HepG2 (cell line): ENCODE results near the gene SNX6.

Experiments used
- CENPBD1 ChIP-seq: sonication (generic); formaldehyde crosslinking; IDR thresholded peaks from 2 replicates; pipeline ENCODE4 v1.8.0; 2022; ENCODE audit warnings: missing genetic modification reagents, low read depth, mild to moderate bottlenecking, borderline replicate concordance
- CSRNP1 ChIP-seq: sonication (generic); formaldehyde crosslinking; IDR thresholded peaks from 2 replicates; pipeline ENCODE4 v1.8.1; 2023; ENCODE audit warnings: mild to moderate bottlenecking, missing genetic modification reagents
- EHMT2 ChIP-seq: fragments of 200-600 bp; sonication (generic); IDR thresholded peaks from 2 replicates; pipeline ENCODE4 v1.7.0; 2017; ENCODE audit warnings: antibody characterized with exemption, low read depth, low read length, borderline replicate concordance
- ESRRA ChIP-seq: sonication (generic); formaldehyde crosslinking; IDR thresholded peaks from 2 replicates; pipeline ENCODE4 v1.5.1; 2020; ENCODE audit warnings: mild to moderate bottlenecking, low read depth, missing genetic modification reagents
- FIP1L1 ChIP-seq: fragments of 200-400 bp; formaldehyde crosslinking; IDR thresholded peaks from 2 replicates; pipeline ENCODE4 v1.6.1; 2018; ENCODE audit warnings: low read depth, mild to moderate bottlenecking, low read length, moderate library complexity, borderline replicate concordance; ENCODE audit not compliant: insufficient read depth
- FOXK2 ChIP-seq: fragments of 450-650 bp; IDR thresholded peaks from 2 replicates; pipeline ENCODE4 v1.6.1; 2016
- NFE2L2 ChIP-seq: fragments of 150-350 bp; IDR thresholded peaks from 2 replicates; pipeline ENCODE4 v1.6.1; 2014; ENCODE audit warnings: low read length
- NFIC ChIP-seq: IDR thresholded peaks from 2 replicates; pipeline ENCODE4 v1.6.1; 2012; ENCODE audit warnings: mild to moderate bottlenecking, low read length, inconsistent platforms
- POLR2A ChIP-seq, 2 experiments: IDR thresholded peaks; 2 replicates each; pipeline ENCODE4 v1.6.1; 2011; ENCODE audit warnings: low read depth in 2 of 2, low read length in 2 of 2, mild to moderate bottlenecking in 1 of 2, moderate library complexity in 1 of 2; ENCODE audit not compliant: insufficient read depth in 1 of 2
- RNF2 ChIP-seq: fragments of 450-650 bp; conservative IDR thresholded peaks from 2 replicates; pipeline ENCODE4 v1.6.1; 2016; ENCODE audit warnings: low read depth
- YEATS2 ChIP-seq: sonication (generic); formaldehyde crosslinking; IDR thresholded peaks from 2 replicates; pipeline ENCODE4 v1.4.0; 2020; ENCODE audit warnings: missing genetic modification reagents, borderline replicate concordance
- ZEB1 ChIP-seq: IDR thresholded peaks from 2 replicates; pipeline ENCODE4 v1.6.1; 2012; ENCODE audit warnings: mild to moderate bottlenecking, low read depth, inconsistent platforms; ENCODE audit not compliant: insufficient replicate concordance
- ZNF160 ChIP-seq: sonication (generic); formaldehyde crosslinking; IDR thresholded peaks from 2 replicates; pipeline ENCODE4 v1.8.0; 2022; ENCODE audit warnings: mild to moderate bottlenecking, inconsistent platforms, missing genetic modification reagents
- TF ChIP-seq, protein P1 (sequence below): sonication (generic); formaldehyde crosslinking; IDR thresholded peaks from 2 replicates; pipeline ENCODE4 v1.5.0; 2020; ENCODE audit warnings: mild to moderate bottlenecking, missing genetic modification reagents, moderate library complexity

DNA sequence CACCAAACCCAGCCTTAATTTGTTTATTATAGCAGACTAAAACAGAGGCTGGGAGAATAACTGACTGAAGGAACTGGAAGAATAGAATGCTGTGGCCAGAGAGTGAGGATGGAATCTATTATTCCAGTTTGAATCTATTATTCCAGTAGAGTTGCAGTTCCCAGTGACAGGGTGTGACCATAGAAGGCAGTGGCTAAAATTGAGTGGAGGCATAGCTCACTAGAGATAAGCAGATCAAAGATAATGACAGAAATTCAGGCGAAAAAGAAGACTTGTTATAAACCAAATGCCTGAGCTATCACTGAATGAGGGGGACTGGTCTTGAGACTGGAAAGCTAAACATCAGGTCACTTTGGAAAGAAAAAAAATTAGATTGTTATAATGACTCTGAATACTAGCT, 26.0 kb upstream of the SNX6 start:
- no peak for TF ChIP-seq NFIC
- no peak for TF ChIP-seq CSRNP1 (CRISPR knock-in tag)
- no peak for TF ChIP-seq YEATS2 (CRISPR knock-in tag)
- TF ChIP-seq ZNF160 (CRISPR knock-in tag), result no peak
- TF ChIP-seq RNF2, result no peak
- no peak for TF ChIP-seq EHMT2
- no peak for TF ChIP-seq ZEB1
- no peak for TF ChIP-seq NFE2L2
- no peak for TF ChIP-seq FIP1L1
- TF ChIP-seq FOXK2, result no peak
- TF ChIP-seq ESRRA (CRISPR knock-in tag), result no peak
- TF ChIP-seq CENPBD1 (CRISPR knock-in tag), result no peak
- TF ChIP-seq, protein P1, sequence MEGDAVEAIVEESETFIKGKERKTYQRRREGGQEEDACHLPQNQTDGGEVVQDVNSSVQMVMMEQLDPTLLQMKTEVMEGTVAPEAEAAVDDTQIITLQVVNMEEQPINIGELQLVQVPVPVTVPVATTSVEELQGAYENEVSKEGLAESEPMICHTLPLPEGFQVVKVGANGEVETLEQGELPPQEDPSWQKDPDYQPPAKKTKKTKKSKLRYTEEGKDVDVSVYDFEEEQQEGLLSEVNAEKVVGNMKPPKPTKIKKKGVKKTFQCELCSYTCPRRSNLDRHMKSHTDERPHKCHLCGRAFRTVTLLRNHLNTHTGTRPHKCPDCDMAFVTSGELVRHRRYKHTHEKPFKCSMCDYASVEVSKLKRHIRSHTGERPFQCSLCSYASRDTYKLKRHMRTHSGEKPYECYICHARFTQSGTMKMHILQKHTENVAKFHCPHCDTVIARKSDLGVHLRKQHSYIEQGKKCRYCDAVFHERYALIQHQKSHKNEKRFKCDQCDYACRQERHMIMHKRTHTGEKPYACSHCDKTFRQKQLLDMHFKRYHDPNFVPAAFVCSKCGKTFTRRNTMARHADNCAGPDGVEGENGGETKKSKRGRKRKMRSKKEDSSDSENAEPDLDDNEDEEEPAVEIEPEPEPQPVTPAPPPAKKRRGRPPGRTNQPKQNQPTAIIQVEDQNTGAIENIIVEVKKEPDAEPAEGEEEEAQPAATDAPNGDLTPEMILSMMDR (CRISPR knock-in tag), result no peak
- no peak for TF ChIP-seq POLR2A (IDR thresholded peaks at IDR 0.05; ENCODE audit: insufficient read depth in 1 of 2, low read depth in 2 of 2, low read length in 2 of 2)
